HG02981 (cell line): ENCODE results near the gene RAB8B.

ENCODE experiments used
- ATAC-seq: cut with Tn5 transposase; IDR thresholded peaks from one replicate; pipeline ENCODE4 v1.9.1; 2021; ENCODE audit warnings: mild to moderate bottlenecking, moderate library complexity; ENCODE audit not compliant: unreplicated experiment

Gene RAB8B

DNA sequence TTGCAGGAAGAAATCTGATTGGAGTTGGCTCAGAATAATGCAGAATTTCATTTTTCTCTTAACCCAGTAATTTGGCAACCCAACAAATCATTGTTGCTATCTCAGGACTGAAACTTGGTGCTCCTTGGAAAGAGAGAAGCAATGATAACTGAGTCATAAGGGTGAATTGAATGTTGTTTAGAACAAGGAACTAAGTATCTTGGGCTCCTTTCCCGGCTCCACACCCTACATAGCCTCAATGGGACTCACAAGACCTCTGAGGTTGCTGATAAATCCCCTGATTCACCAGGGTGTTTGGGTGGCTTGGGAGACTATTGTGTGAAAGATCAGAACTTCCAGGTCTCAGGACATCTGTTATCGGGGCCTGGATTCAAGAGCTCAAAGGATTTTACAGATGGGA is 7.8 kb upstream of the RAB8B start:
- no peak for ATAC-seq

DNA sequence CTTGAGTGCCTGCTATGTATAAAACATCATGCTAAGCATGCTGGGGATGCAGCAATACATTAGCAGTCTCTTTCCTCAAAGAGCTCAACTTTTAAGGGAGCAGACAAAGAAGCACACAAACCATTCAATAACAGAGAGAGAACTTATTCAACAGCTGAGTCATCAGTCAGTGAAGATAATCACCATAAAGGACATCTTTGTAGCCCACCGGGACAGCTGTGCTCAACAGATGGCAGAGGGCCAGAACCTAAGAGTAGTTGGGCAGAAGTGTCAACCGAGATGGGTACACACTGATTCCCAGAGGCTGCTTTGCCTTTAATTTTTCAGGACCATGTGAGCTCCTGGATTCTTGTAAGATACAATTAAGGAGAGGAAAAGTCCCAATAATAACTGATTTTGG is 4.2 kb upstream of the RAB8B start:
- ATAC-seq = no peak

DNA sequence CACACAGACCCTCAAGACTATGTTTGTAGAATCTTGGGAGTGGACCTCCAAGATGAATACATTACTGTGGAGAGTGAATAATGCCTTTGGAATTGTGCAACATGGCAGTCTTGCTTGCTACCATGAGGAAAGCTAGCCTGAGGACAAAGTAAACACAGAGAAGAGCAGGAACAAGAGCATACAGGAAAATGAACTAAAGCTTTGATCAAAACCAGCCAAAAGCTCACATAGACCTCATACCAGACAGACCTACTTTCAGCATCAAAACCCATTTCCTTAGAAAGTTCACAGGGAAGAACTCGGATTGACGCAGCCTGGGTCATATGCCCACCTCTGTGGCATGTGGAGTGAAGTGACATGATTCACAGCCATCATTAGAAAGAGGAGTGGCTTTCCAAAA is 3.3 kb upstream of the RAB8B start:
- ATAC-seq = no peak

DNA sequence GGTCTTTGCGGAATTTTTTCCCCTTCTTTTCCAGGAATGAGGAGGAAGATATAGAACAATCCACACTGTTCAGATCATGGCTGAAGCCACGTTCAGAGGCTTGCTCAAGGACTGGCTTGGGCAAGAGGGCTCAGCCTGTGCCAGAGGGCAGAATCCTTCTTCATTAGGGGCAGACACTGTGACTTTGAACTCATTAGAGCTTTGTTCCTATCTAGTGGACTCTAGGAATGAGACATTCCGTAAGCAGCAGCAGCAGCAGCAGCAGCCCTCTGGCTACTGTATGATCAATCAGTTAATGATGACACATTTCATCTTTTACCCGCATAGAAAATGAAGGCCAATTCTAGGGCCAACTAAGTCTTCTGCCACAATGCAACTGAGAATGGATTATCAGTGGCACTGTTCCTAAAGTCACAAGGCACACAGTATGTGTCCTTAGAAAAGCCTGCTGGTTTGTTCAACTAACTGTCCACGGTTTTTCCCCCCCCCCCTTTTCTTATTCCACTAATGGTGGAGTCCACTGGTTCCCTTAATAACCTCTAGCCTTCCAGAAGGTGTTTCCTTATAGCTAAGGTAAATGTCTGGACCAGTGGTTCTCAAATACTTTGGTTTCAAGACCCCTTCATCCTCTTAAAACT is 1.7 kb upstream of the RAB8B start:
- no peak for ATAC-seq

DNA sequence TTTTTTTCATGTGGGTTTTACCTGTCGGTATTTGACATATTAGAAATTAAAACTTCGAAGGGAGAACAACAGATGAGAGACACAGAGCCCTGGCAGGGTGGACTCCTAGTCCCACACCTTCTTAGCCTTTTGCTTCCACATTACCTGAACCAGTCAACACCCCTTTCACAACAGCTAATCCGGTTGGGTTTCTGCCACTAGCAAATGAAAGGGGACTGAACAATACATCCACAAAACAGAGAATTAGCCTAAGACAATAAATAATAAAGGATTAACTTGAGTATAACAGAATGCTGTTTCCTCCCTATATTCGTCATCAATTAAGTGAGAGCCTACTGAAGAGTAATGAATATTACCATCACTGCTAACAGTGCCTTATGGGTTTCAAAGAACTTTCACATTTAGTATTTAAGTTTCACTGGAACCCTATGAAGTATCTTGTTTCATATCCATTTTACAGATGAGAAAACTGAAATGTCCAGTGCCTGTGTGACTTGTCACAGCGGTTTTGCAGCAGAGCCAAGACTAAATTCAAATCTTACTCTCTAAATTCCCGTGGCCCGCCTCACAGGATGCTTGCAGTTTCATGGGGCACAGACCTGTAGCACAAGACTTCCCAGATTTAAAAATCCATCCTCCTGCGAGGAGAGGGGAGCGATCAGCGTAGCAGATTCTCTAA is 1.0 kb upstream of the RAB8B start:
- no peak for ATAC-seq

DNA sequence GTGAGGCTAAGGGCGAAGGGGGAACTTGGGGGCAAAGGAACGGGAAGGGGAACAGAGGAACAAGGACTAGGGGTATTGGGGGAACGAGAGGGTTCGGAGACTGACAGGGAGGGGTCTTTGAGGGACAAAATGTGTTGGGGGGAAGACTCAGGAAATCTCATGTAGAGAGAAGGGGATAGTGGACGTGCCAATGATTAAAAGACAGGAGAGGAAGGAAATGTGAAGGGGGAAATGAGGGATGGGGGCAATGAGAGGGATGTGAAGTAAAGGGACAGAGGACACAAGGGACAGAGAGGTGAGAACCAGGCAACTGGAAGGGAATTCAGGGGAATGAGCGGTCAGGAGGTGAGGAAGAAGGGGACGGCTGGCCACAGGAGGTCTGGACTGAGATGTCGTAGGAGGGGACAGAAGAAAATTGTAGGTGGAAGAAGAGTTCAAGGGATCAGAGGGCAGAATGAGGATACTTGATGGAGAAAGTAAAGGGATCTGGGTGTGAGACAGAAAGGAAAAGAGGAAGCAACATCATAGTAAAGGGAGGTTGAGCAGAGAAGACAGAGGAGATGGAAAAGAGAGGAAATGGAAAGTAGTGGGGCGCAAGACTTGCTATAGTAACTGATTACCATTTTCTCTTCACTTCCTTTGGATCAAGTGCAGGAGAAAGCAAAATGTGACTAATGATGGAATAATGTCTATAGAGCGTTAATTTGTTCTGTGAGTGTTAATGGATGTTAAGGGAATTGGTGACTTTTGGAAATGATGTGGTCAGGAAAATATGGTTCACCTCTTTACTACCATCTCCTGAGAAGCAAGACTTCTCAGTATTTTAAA is 749 bp downstream of the RAB8B start:
- no peak for ATAC-seq

DNA sequence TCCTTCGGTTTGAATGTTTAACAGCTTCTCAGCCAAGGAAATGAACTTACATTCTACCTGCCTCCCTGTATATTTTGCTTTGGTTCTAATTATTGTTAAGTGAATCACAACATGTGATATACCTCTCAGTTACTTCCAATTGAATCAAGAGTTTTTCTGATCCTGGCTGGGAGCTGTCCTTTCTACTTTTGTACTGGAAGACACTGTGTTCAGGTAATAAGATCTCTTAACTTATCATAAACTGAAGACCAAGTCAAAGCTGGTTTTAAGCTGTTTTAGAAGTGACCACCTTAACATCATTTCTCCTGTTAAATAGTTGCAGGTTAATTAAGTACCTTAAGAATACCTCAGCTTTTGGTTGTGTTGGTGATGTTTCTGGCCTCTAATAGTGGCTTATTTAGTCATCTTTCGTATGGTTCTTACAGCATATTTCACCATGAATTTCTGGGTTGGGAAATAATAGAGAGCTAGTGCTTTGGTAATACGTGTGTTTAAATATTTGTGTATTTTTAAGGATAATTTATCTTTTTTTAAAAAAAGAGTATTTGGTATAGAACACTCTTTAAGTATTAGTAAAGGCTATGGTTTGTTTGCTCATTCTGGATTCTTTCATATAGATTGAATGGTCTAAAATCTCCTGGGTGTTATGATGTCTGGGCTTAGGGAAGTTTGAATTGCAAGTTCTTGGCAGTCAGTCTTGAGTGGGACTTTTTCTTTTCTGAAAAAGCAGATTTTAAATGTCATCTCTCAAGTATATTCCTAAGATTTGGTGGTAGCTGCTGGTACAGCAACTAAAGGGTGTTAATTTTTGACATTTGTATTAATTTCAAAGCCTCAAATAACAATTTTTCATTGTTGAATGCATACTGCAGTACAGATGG is 1.6 kb downstream of the RAB8B start:
- ATAC-seq = no peak

DNA sequence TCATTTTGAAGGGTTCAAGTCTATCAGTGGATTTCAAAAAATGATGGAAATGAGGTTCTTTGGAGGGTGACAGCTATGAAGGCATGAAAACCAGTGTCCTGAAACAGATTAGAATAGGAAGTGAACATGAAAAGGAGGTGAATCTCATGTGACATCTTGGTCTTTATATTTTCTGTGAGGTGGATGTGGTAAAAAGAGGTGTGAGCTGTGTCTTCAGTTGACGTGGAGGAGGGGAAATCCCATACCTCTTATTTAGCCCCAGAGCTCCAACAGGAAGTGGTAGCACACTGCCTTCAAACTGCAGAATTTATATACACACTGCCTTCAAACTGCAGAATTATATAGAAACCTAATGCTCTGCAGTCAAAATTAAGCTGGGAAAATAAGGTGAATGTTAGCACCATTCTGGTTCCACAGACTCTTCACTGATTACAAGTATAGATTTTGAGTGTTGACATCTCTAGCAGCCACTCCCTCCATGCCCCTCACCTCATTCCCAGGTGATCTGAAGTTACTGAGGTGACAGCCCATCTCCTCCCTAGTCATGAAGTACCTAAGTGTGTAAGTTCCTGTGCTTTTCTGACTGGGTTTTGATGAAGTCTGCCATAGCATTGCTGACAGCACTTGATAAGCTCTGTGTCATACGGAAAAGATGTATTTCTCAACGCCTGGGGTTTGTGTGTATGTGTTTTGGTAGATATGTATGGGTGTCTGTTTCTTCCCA is 2.7 kb downstream of the RAB8B start:
- peak; percentile 32 for ATAC-seq

DNA sequence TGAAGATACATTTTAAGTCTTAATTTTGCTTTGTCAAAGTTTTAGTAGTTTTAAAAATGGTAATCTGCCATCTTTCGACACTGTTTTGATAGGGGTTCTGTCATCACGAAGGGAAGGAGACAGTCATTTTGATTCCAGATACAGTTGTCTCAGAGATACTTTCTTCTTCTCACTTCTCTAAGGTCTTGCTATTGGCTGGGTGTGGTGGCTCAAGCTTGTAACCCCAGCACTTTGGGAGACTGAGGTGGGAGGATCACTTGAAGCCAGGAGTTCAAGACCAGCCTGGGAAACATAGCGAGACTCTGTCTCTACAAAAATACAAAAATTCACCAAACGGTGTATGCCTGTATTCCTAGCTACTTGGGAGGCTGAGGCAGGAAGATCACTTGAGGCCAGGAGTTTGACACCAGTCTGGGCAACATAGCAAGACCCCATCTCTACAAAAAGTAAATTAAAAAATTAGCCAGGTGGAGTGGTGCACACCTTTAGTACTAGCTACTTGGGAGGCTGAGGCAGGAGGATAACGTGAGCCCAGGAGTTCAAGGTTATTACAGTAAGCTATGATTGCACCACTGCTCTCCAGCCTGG is 3.3 kb downstream of the RAB8B start:
- no peak for ATAC-seq

DNA sequence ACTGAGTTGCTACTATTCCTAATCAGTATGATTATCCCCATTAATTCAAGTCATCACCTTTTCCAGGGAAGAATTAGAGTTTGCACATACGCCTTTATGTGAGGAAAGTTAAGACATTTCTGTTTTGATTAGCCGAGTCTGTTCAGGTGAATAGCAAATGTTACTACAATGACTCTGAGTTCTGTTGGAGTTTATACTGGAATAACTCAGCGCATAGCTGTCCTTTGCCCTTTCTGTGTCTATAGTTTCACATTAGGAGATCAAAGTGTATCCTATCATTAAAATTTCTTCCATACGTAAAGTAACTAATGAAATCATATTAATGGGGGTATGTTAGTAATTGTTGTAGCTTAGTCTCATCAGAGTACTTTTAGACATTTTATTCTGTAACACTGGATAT is 4.9 kb downstream of the RAB8B start:
- no peak for ATAC-seq

DNA sequence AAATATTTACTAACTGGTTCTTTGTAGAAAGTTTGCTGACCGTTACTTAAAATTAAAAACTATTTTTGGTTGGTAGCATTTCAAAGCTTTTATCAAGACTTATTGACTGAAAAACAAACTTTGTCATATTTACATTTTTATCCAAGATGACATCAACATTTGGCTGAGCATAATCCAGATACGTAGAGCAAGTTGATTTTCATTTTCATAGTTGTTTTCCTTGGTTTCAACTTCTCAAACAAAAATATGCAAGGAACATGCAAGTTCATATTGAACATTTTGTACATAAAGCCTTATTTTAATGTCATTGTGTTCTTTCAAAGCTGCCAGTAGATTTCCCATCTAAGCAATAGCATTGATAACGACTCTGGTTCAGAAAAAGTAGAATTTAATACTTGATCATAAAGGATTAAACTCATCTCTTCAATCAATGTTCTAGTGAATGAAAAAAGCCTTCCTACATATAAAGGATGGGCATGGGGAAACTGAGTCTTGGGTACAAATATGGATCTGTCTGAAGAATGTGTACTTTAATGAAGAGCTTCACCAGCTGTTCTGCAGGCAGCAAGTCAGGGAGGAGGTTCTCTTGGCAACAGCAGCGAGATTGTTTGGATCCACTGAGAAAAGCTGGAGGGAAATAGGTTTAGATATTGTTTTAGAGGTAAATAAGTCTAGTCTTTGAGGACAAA is 5.6 kb downstream of the RAB8B start:
- ATAC-seq = no peak

DNA sequence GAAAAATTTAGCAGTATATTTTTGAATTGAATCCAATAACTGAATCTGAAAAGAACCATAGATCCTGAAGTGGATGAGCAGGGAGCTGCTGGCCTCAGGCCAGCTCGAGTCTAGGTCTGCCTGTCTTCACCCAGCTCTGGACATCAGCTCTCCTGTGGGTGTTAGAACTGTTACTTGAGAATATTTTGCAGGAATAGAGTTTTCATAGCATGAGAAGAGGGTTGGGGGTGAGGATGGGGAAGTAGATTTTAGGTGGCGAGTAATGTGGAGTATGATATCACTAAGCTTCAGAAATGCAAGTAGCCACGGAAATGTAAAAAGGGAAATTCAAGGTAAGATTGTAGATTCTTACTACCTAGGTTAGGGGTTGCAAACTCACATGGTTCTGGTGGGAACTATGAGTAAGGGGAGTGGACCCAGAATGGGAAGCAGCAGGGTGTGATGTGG is 6.2 kb downstream of the RAB8B start:
- ATAC-seq = no peak

DNA sequence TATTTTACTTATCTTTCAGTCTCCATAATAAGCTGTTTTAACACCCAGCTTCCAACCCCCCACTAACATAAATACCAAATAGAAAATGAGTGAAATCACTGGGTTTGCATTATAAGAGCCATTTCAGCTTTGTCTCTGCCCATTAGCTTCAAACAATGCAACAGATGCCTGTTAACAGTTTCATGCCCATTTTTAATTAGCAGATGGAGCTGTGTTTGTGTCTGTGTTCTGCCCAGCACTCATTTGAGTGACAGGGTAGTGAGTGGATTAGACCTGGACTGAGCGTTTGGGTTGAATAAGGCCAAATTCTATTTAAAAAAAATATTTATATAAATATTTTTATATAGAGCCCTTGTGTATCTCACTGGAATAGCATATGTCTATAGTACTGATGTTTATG is 7.4 kb downstream of the RAB8B start:
- no peak for ATAC-seq

DNA sequence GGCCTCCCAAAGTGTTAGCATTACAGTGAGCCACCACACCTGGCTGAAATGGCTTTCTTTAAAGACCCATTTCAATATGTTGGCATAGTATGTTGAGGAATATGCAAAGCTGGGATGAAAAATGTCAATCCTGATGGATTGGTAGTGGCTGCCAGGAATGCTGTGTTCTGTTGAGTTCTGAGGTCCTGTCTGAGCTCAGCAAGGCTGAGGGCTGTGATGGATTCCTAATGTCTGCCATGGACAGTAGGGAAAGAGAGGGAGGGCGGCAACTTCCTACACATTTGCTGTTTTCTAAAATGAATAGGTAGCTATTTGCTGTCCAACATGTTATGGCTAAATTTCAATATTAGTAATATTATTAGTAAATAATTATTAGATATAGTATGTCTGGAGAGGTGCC is 8.2 kb downstream of the RAB8B start:
- ATAC-seq = no peak

DNA sequence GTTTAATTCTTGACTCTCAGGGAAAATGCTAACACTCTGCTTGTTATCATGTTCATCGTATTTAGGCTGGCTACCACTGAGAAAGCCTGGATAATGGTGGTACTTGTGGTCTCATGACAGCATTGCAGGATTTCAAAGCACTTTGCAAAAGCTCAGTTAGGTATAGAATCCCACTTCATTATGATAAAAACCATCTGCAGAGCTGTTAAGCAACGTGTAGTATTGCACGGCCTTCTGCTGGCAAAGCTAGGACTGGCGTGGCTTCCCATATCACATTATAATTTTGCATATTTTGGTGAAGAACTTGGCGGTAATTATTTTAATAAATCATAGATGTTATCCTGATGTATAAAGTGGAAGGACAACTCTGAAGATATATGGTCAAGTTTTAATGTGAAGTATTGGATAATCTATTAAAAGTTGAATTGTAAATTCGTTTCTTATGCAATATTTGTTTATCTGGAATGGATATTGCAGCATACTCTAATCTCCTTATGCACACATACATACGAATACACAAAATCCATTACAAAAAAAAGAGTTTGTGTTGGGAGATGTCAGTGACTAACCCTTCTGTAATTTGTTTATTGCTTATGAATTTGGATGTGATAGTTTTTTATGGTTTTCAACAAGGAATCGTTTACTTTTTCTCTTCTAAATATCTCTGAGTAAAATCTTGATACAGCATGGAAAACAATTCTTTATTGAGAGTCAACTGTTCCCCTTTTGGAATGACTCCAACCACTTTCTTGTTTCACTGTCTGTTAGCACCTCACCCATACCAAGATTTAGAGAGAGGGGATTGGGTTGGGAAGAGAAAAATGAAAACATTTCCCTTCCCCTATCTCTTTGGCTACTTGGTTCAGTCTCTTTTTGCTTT is 9.2 kb downstream of the RAB8B start:
- no peak for ATAC-seq

DNA sequence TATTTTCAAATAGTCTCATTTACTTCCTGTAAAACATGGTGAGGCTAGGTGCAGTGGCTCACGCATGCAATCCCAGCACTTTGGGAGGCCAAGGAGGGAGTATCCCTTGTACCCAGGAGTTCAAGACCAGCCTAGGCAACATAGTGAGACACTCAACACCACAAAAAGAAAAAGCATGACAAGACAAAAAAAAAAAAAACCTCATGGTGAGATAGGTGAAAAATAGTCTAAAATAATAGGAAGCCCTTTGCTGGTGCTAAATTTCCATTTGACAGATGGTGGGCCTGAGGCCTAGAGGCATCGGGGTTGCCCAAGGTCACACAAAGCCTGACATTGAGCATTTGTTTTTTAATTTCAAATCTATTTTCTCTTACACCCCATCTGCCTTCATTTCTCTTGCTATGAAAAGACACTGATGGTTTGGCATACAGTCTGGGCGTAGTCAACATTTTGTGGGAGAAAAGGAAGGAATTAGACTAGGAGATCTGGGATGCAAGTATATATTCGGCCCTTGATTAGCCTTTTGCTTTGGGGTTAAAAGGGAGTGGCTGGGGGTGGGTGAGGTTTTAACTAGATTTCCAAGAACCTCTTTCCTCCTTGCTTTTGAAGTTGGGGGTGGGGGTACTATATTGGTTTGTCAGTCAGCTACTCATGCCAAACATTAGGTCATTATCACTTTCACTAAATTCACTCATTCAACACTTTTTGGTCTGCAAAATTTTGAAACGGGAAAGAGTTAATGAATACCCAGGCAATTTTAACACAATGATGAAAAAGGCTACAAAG is 11.3 kb downstream of the RAB8B start:
- ATAC-seq = no peak

DNA sequence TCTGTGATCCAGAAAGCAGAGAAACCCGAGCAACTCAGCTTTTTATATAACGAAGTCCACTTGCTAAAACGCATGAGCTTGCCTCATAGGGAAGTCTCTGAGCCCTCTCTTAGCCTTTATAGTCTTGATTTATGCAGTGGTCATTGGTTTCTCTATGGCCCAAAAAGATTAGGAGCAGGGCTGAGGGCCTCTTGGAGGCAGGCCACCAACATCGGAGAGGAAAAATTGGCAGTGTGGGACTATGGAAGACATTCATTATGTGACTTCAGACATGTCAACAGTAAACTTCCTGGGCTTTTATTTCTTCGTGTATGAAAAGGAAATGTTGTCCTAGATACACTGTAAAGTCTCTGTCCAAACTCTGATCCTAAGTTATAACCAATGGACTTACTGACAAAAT is 13.5 kb downstream of the RAB8B start:
- ATAC-seq = no peak
